HepG2 (cell line): Measurements from ENCODE around the gene CST1. TPM values are rescaled to one million over a fixed set of nuclear protein-coding genes. Genes with fewer than 3 reads are reported as not detected.

Source experiments
- ATAC-seq: fragments of 200-7000 bp; cut with Tn5 transposase; 3 replicates; pipeline ENCODE4 v1.9.1; 2020; ENCODE audit warnings: mild to moderate bottlenecking, moderate library complexity
- BruUV-seq: library from RNA; stranded (reverse); fragments of 400-500 nt; replicated peaks from 2 replicates; lab custom pipeline; 2021; lab: Mats Ljungman, UMichigan
- CTCF ChIA-PET: fragments of 300-600 bp; formaldehyde crosslinking; extraction: SDS; loops from one replicate; lab custom pipeline; 2021; ENCODE audit warnings: low total read pairs, inconsistent platforms, low intra/inter-chr PET ratio; lab: Yijun Ruan, JAX
- POLR2A ChIA-PET: fragments of 350-600 bp; sonication (Branson Sonifier 250); formaldehyde crosslinking; loops from one replicate; lab custom pipeline; 2020; ENCODE audit warnings: antibody characterized with exemption, inconsistent platforms; lab: Yijun Ruan, JAX
- DNase-seq: peaks from one replicate; pipeline ENCODE4 v3.0.0-alpha.2; 2015; ENCODE audit warnings: low spot score
- FAIRE-seq: peaks from 3 replicates; lab custom pipeline; 2011; peaks lifted over from hg19 to GRCh38; lab: Jason Lieb, UNC
- H2AFZ ChIP-seq: one replicate; pipeline ENCODE4 v1.6.1; 2011; ENCODE audit warnings: low read length, inconsistent platforms
- H3K27ac ChIP-seq: fragments of 300-600 bp; 3 replicates; pipeline ENCODE4 v1.8.0; 2011; ENCODE audit warnings: mixed run types, mild to moderate bottlenecking, mixed read lengths, low read length, inconsistent platforms; ENCODE audit not compliant: insufficient read depth; ENCODE audit errors: extremely low read length
- H3K27me3 ChIP-seq, 2 experiments: fragments of 200-600 bp in 1 of 2; 2 replicates in 1 of 2; 3 replicates in 1 of 2; pipeline versions ENCODE4 v1.6.0 to v1.8.0; 2011; ENCODE audit warnings: low read length in 2 of 2, mild to moderate bottlenecking in 2 of 2, moderate library complexity in 2 of 2, inconsistent platforms in 1 of 2; ENCODE audit not compliant: insufficient read depth in 2 of 2, control insufficient read depth in 1 of 2
- H3K36me3 ChIP-seq, 2 experiments: fragments of 200-600 bp in 1 of 2; replicated peaks in 1 of 2; 2 replicates in 1 of 2; 3 replicates in 1 of 2; pipeline versions ENCODE4 v1.5.1 to v1.8.0; 2011; ENCODE audit warnings: low read length in 2 of 2, inconsistent platforms in 1 of 2; ENCODE audit not compliant: insufficient read depth in 2 of 2, control insufficient read depth in 1 of 2
- H3K4me1 ChIP-seq: 2 replicates; pipeline ENCODE4 v1.5.1; 2012; ENCODE audit warnings: low read length, inconsistent platforms; ENCODE audit not compliant: insufficient read depth
- H3K4me2 ChIP-seq: 2 replicates; pipeline ENCODE4 v1.6.0; 2011; ENCODE audit warnings: low read depth, low read length, inconsistent platforms
- H3K4me3 ChIP-seq, 3 experiments: fragments of 200-600 bp in 1 of 3; sonication (generic), shearing (Covaris generic) in 1 of 3; replicated peaks in 1 of 3; 2 replicates each; pipeline ENCODE4 v1.5.1; 2011 to 2016; ENCODE audit warnings: low read length in 3 of 3, inconsistent platforms in 2 of 3, low read depth in 2 of 3, mild to moderate bottlenecking in 2 of 3, control low read depth in 1 of 3, mixed read lengths in 1 of 3; ENCODE audit not compliant: insufficient read depth in 1 of 3
- H3K79me2 ChIP-seq: one replicate; pipeline ENCODE4 v1.6.1; 2011; ENCODE audit warnings: low read length, inconsistent platforms; ENCODE audit not compliant: insufficient read depth
- H3K9ac ChIP-seq: 2 replicates; pipeline ENCODE4 v1.6.0; 2011; ENCODE audit warnings: mild to moderate bottlenecking, low read depth, low read length, inconsistent platforms; ENCODE audit not compliant: insufficient read depth
- H3K9me3 ChIP-seq: 2 replicates; pipeline ENCODE4 v1.5.1; 2012; ENCODE audit warnings: mild to moderate bottlenecking, low read length
- H4K20me1 ChIP-seq: 2 replicates; pipeline ENCODE4 v1.6.0; 2011; ENCODE audit warnings: inconsistent platforms, mild to moderate bottlenecking, low read length, moderate library complexity; ENCODE audit not compliant: insufficient read depth
- BHLHE40 ChIP-seq: IDR thresholded peaks from 2 replicates; pipeline ENCODE4 v1.6.1; 2011; ENCODE audit warnings: low read length, improper control_type of control experiment
- HMGXB3 ChIP-seq: sonication (generic); formaldehyde crosslinking; IDR thresholded peaks from 2 replicates; pipeline ENCODE4 v1.4.0; 2020; ENCODE audit warnings: missing genetic modification reagents, borderline replicate concordance
- NFKBIZ ChIP-seq: IDR thresholded peaks from 2 replicates; pipeline ENCODE4 v1.6.1; 2018; ENCODE audit warnings: missing genetic modification reagents, missing compliant biosample characterization
- PRPF4 ChIP-seq: fragments of 200-400 bp; formaldehyde crosslinking; IDR thresholded peaks from 2 replicates; pipeline ENCODE4 v1.6.1; 2016; ENCODE audit warnings: low read length, low read depth; ENCODE audit not compliant: poor library complexity, severe bottlenecking
- YEATS2 ChIP-seq: sonication (generic); formaldehyde crosslinking; IDR thresholded peaks from 2 replicates; pipeline ENCODE4 v1.4.0; 2020; ENCODE audit warnings: missing genetic modification reagents, borderline replicate concordance
- ZBTB7A ChIP-seq: sonication (generic); formaldehyde crosslinking; IDR thresholded peaks from 2 replicates; pipeline ENCODE4 v1.8.0; 2022; ENCODE audit warnings: mild to moderate bottlenecking, missing genetic modification reagents
- ZBTB8A ChIP-seq: sonication (generic); formaldehyde crosslinking; IDR thresholded peaks from 2 replicates; pipeline ENCODE4 v1.4.0; 2020; ENCODE audit warnings: mild to moderate bottlenecking, low read depth, missing genetic modification reagents, borderline replicate concordance
- ZC3H13 ChIP-seq: sonication (generic); formaldehyde crosslinking; IDR thresholded peaks from 2 replicates; pipeline ENCODE4 v1.8.1; 2023; ENCODE audit warnings: mild to moderate bottlenecking, missing genetic modification reagents, moderate library complexity
- ZNF234 ChIP-seq: sonication (generic); formaldehyde crosslinking; conservative IDR thresholded peaks from 2 replicates; pipeline ENCODE4 v1.5.1; 2020; ENCODE audit warnings: mild to moderate bottlenecking, missing genetic modification reagents
- ZNF549 ChIP-seq: sonication (generic); formaldehyde crosslinking; IDR thresholded peaks from 2 replicates; pipeline ENCODE4 v1.5.0; 2020; ENCODE audit warnings: missing genetic modification reagents
- ZNF782 ChIP-seq: sonication (generic); formaldehyde crosslinking; IDR thresholded peaks from 2 replicates; pipeline ENCODE4 v1.4.0; 2020; ENCODE audit warnings: missing genetic modification reagents, mild to moderate bottlenecking, borderline replicate concordance
- WGBS: methylation state at CpG from one replicate; pipeline ENCODE4 v1.1.6; 2017; ENCODE audit warnings: low lambda C conversion rate; 5-methylcytosine and 5-hydroxymethylcytosine counted together
- in situ Hi-C: cut with HindIII; loops from 2 replicates; pipeline ENCODE4 v1.10.0; 2017; ENCODE audit warnings: low pct_unique_long_range_greater_than_20kb; ENCODE audit not compliant: extremely low pct_ligation_motif_present
- intact Hi-C: fragments of 100-400 bp; cut with micrococcal nuclease; formaldehyde crosslinking; loops from one replicate; pipeline ENCODE4 v1.10.0; 2022; ENCODE audit not compliant: unreplicated experiment
- polyA plus RNA-seq, 8 experiments: library from polyadenylated mRNA; depleted of rRNA in 3 of 8; stranded (reverse) in 7 of 8; unstranded in 1 of 8; fragments of >200 nt; fragmentation: Illumina TruSeq in 4 of 8; extraction: Trizol in 4 of 8; gene quantifications; 2 replicates each; pipeline versions ENCODE4 v1.2.1 to v1.2.3, GENCODE V29; 2011 to 2016; ENCODE audit warnings: low read depth in 4 of 8, missing spikeins in 1 of 8, mixed read lengths in 1 of 8; ENCODE audit not compliant: insufficient read depth in 1 of 8
- total RNA-seq, 5 experiments: library from RNA; depleted of rRNA; stranded (reverse); fragments of >200 nt; fragmentation: Illumina TruSeq; extraction: Trizol; gene quantifications; 2 replicates each; pipeline ENCODE4 v1.2.3, GENCODE V29; 2016; ENCODE audit warnings: low read depth in 1 of 5

CST1 gene
- total and polyA plus RNA-seq, 2 of the 13 experiments (the other 11 are each of a cell fraction or from before 2014, with no cell fraction given) = 0.09 TPM; not detected in 1

DNA sequence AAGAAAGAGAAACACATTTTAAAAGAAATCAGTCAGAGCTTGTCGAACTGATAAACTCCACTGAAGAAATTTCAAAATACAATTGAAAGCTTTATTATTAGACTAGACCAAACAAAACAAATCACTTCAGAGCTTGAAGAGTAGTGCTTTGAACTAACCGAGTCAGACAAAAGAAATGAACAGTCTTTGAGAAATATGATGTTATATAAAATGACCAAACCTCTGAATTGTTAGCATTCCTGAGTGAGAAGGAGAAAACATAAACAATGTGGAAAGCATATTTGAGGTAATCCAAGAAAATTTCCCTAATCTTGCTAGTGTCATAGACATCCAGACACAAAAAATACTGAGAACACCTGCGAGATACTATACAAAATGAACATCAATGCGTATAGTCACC lies 48.7 kb downstream of the CST1 start:
- no peak for TF ChIP-seq ZNF234
- TF ChIP-seq ZBTB8A (CRISPR knock-in tag) = no peak
- no peak for TF ChIP-seq NFKBIZ
- TF ChIP-seq YEATS2 (CRISPR knock-in tag) = no peak
- no peak for TF ChIP-seq ZNF549 (CRISPR knock-in tag)
- TF ChIP-seq, all 625 proteins: peak for 0
- no peak for DNase-seq
- BruUV-seq = no TSS peak
- Histone ChIP-seq H2AFZ (no peak overlapping the region), H3K9ac (no peak overlapping the region), H3K9me3 (no peaks in the 10 kb centered on the region), H3K79me2 (no peaks in the 10 kb centered on the region), H3K36me3 (no peaks in the 10 kb centered on the region), H4K20me1 (no peaks in the 10 kb centered on the region), H3K4me1 (no peaks in the 10 kb centered on the region), H3K4me3 (no peak overlapping the region), H3K4me2 (no peak overlapping the region), H3K27me3 (peaks cover 0 to 8% of the 10 kb centered on the region in 2 experiments; a peak in 2 of 5 replicates), H3K27ac (no peak overlapping the region)
- no peak for FAIRE-seq
- in situ Hi-C loops = no loop called here
- ATAC-seq = no peak
- POLR2A ChIA-PET = no interaction called here
- 13% methylated on average over 4 of the region's 4 CpGs for WGBS
- intact Hi-C loops = no loop called here
- CTCF ChIA-PET = no interaction called here

DNA sequence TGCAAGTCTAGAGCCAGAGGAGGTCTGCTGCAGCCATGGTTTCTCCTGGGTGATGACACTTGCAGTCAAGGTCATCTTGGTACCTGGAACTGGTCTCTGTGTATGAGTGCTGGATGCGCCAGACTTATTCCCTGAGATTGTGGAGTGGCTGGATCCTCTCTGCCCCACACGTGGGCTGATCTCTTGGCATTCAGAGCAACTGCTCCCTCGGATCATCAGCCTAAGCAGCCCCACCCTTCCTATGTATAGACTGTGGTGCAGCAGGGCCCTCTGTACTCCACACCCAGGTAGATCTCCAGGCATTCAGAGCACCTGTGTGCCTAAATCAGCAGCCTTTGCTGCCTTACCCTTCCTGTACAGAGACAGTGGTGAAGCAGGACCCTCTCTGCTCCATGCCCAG lies 49.8 kb downstream of the CST1 start:
- TF ChIP-seq BHLHE40 (no peak), ZC3H13 (CRISPR knock-in tag) (no peak), ZNF782 (CRISPR knock-in tag) (no peak), PRPF4 (no peak), ZBTB7A (CRISPR knock-in tag) (no peak), HMGXB3 (CRISPR knock-in tag) (no peak)
- H3K36me3 ChIP-seq = no peaks in the 10 kb centered on the region
- ATAC-seq (no peak; the same call in 2 of the 3 replicates), DNase-seq (no peak), FAIRE-seq (no peak)
- ChIA-PET CTCF (no interaction called here), POLR2A (no interaction called here)
- no peaks in the 10 kb centered on the region for H4K20me1 ChIP-seq
- no peak overlapping the region for H3K27ac ChIP-seq
- H3K4me2 ChIP-seq = no peak overlapping the region
- in situ Hi-C loops = no loop called here
- intact Hi-C loops = no loop called here
- 0% methylated on average over 3 of the region's 3 CpGs for WGBS
- no peaks in the 10 kb centered on the region for H3K4me1 ChIP-seq
- H3K27me3 ChIP-seq = peaks cover 0 to 8% of the 10 kb centered on the region in 2 experiments; a peak in 2 of 5 replicates
- H3K4me3 ChIP-seq = no peak overlapping the region
- H3K9ac ChIP-seq = no peak overlapping the region
- BruUV-seq = no TSS peak
- no peak overlapping the region for H2AFZ ChIP-seq
- H3K79me2 ChIP-seq = no peaks in the 10 kb centered on the region
- H3K9me3 ChIP-seq = no peaks in the 10 kb centered on the region
